ENCODE measurements around the gene CFAP77. TPM values are rescaled to one million over a fixed set of nuclear protein-coding genes. Genes with fewer than 3 reads are reported as not detected.

The CFAP77 gene
- total and polyA plus RNA-seq, 9 donors: 0.11 to 13.8 (median 0.47) TPM; not detected in 4

- H3K36me3 ChIP-seq: no peaks in the 10 kb centered on the region
- no peaks in the 10 kb centered on the region for H3K4me1 ChIP-seq (ENCODE audit: insufficient read depth)
- 82 to 83% (median 83%) methylated on average over 4 of the region's 4 CpGs for WGBS, 3 donors
- H3K27me3 ChIP-seq: no peaks in the 10 kb centered on the region
- H3K4me3 ChIP-seq: no peak overlapping the region
- no peak overlapping the region for H3K27ac ChIP-seq
- TF ChIP-seq EP300 (IDR thresholded peaks at IDR 0.05) (no peak), CTCF (IDR thresholded peaks at IDR 0.05) (no peak), POLR2A (IDR thresholded peaks at IDR 0.05) (no peak)
- intact Hi-C loops (cut with DNase I): no loop called here
- DNase-seq: no peak
- H3K9me3 ChIP-seq: no peaks in the 10 kb centered on the region
Observed at GRCh38 chr9:132447902-132448301, 37.9 kb downstream of the CFAP77 start.

- DNase-seq: no peak
- no peaks in the 10 kb centered on the region for H3K36me3 ChIP-seq
- no peaks in the 10 kb centered on the region for H3K27me3 ChIP-seq
- no peak overlapping the region for H3K27ac ChIP-seq
- no peak overlapping the region for H3K4me3 ChIP-seq
- H3K9me3 ChIP-seq: no peaks in the 10 kb centered on the region
- no peaks in the 10 kb centered on the region for H3K4me1 ChIP-seq (ENCODE audit: insufficient read depth)
- intact Hi-C loops (cut with DNase I): no loop called here
- WGBS, 3 donors: 85 to 93% (median 91%) methylated on average over 10 of the region's 10 CpGs
- TF ChIP-seq CTCF (IDR thresholded peaks at IDR 0.05) (no peak), EP300 (IDR thresholded peaks at IDR 0.05) (no peak), POLR2A (IDR thresholded peaks at IDR 0.05) (no peak)
Observed at GRCh38 chr9:132451276-132451675, 41.3 kb downstream of the CFAP77 start.

- Histone ChIP-seq H3K27ac (no peak overlapping the region), H3K27me3 (no peaks in the 10 kb centered on the region), H3K36me3 (no peaks in the 10 kb centered on the region), H3K4me1 (ENCODE audit: insufficient read depth) (no peaks in the 10 kb centered on the region), H3K9me3 (no peaks in the 10 kb centered on the region), H3K4me3 (no peak overlapping the region)
- no peak for DNase-seq
- WGBS, 3 donors: 81 to 92% (median 85%) methylated on average over 8 of the region's 8 CpGs
- TF ChIP-seq EP300 (IDR thresholded peaks at IDR 0.05) (no peak), CTCF (IDR thresholded peaks at IDR 0.05) (no peak), POLR2A (IDR thresholded peaks at IDR 0.05) (no peak)
- intact Hi-C loops (cut with DNase I): no loop called here
Observed at GRCh38 chr9:132456241-132456640, 46.2 kb downstream of the CFAP77 start.

GRCh38 chr9:132457504-132458236, 47.7 kb downstream of the CFAP77 start:
- 22 to 23% (median 22%) methylated on average over 36 of the region's 36 CpGs for WGBS, 3 donors
- no peaks in the 10 kb centered on the region for H3K27me3 ChIP-seq
- intact Hi-C loops (cut with DNase I): no loop called here

More at GRCh38 chr9:132457504-132458236, 47.7 kb downstream of the CFAP77 start:
- TF ChIP-seq CTCF (IDR thresholded peaks at IDR 0.05): no peak
- TF ChIP-seq POLR2A (IDR thresholded peaks at IDR 0.05): no peak
- TF ChIP-seq EP300 (IDR thresholded peaks at IDR 0.05): no peak
- H3K9me3 ChIP-seq: no peaks in the 10 kb centered on the region
- no peaks in the 10 kb centered on the region for H3K4me1 ChIP-seq (ENCODE audit: insufficient read depth)
- H3K36me3 ChIP-seq: no peaks in the 10 kb centered on the region
- H3K27ac ChIP-seq: no peak overlapping the region
- no peak for DNase-seq
- H3K4me3 ChIP-seq: no peak overlapping the region
